A549 (cell line): Measurements from ENCODE around the gene AMN. TPM values are rescaled to one million over a fixed set of nuclear protein-coding genes. Genes with fewer than 3 reads are reported as not detected.

ENCODE experiments used
- ATAC-seq, 2 experiments: fragments of 200-7000 bp in 1 of 2; fragments of >200 bp in 1 of 2; cut with Nextera tagmentation in 1 of 2; cut with Tn5 transposase in 1 of 2; 3 replicates each; pipeline versions ENCODE4 v1.8.0 to v1.9.1; 2018 to 2020; ENCODE audit warnings: mild to moderate bottlenecking in 1 of 2, moderate library complexity in 1 of 2
- CTCF ChIA-PET: fragments of 300-600 bp; sonication (Branson Sonifier 250); formaldehyde crosslinking; extraction: SDS; loops from one replicate; lab custom pipeline; 2021; ENCODE audit warnings: antibody characterized with exemption, inconsistent platforms; lab: Yijun Ruan, JAX
- POLR2A ChIA-PET: fragments of 350-600 bp; formaldehyde crosslinking; extraction: SDS; loops from one replicate; lab custom pipeline; 2021; ENCODE audit warnings: antibody characterized with exemption, inconsistent platforms; lab: Yijun Ruan, JAX
- DNase-seq, 2 experiments: peaks; one replicate each; pipeline versions ENCODE4 v3.0.0 to v3.0.0-alpha.2; 2011 to 2016; ENCODE audit warnings: low read depth in 1 of 2, low spot score in 1 of 2
- FAIRE-seq: peaks from 2 replicates; lab custom pipeline; 2011; peaks lifted over from hg19 to GRCh38; lab: Jason Lieb, UNC
- H3K27ac ChIP-seq, 2 experiments: fragments of >200 bp; sonication (Bioruptor Twin); formaldehyde crosslinking; 3 replicates each; pipeline ENCODE4 v1.5.1; 2016 to 2017
- H3K4me1 ChIP-seq: fragments of >200 bp; sonication (Bioruptor Twin); formaldehyde crosslinking; 3 replicates; pipeline ENCODE4 v1.6.1; 2016
- H3K4me2 ChIP-seq: fragments of >200 bp; sonication (Bioruptor Twin); formaldehyde crosslinking; 3 replicates; pipeline ENCODE4 v1.6.1; 2016
- H3K4me3 ChIP-seq: fragments of >200 bp; sonication (Bioruptor Twin); formaldehyde crosslinking; 3 replicates; pipeline ENCODE4 v1.5.1; 2016
- H3K9me3 ChIP-seq: fragments of >200 bp; sonication (Bioruptor Twin); formaldehyde crosslinking; 3 replicates; pipeline ENCODE4 v1.6.1; 2016
- CHD2 ChIP-seq: fragments of 150-350 bp; IDR thresholded peaks from 2 replicates; pipeline ENCODE4 v1.6.1; 2014; ENCODE audit warnings: low read length; ENCODE audit not compliant: partially characterized antibody
- CHD4 ChIP-seq: fragments of 200-600 bp; sonication (generic); IDR thresholded peaks from 2 replicates; pipeline ENCODE4 v1.6.1; 2016; ENCODE audit warnings: antibody characterized with exemption, mild to moderate bottlenecking, borderline replicate concordance
- EHF ChIP-seq: fragments of 250-450 bp; sonication (Bioruptor Pico); IDR thresholded peaks from 2 replicates; pipeline ENCODE4 v1.5.0; 2020; ENCODE audit warnings: mild to moderate bottlenecking
- ESRRA ChIP-seq: fragments of 150-350 bp; IDR thresholded peaks from 2 replicates; pipeline ENCODE4 v1.6.1; 2014; ENCODE audit warnings: mild to moderate bottlenecking, low read length, borderline replicate concordance
- FOSB ChIP-seq: fragments of 250-450 bp; sonication (Bioruptor Pico); IDR thresholded peaks from 2 replicates; pipeline ENCODE4 v1.5.0; 2020; ENCODE audit warnings: mild to moderate bottlenecking, moderate library complexity
- HDAC2 ChIP-seq: fragments of 200-600 bp; sonication (generic); IDR thresholded peaks from 2 replicates; pipeline ENCODE4 v1.6.1; 2016
- HOXA7 ChIP-seq: fragments of 250-450 bp; sonication (Bioruptor Pico); IDR thresholded peaks from 2 replicates; pipeline ENCODE4 v1.5.0; 2020; ENCODE audit warnings: mild to moderate bottlenecking, moderate library complexity
- HOXB5 ChIP-seq: fragments of 250-450 bp; sonication (Bioruptor Pico); IDR thresholded peaks from 2 replicates; pipeline ENCODE4 v1.5.0; 2020; ENCODE audit warnings: mild to moderate bottlenecking, moderate library complexity
- JUNB ChIP-seq: fragments of >200 bp; sonication (Bioruptor Twin); formaldehyde crosslinking; IDR thresholded peaks from 2 replicates; pipeline ENCODE4 v1.6.1; 2016
- KDM1A ChIP-seq: fragments of 200-600 bp; sonication (generic); IDR thresholded peaks from 2 replicates; pipeline ENCODE4 v1.6.1; 2016; ENCODE audit warnings: low read depth, mild to moderate bottlenecking
- MAFK ChIP-seq: fragments of 450-650 bp; IDR thresholded peaks from 2 replicates; pipeline ENCODE4 v1.6.1; 2014; ENCODE audit not compliant: partially characterized antibody
- MYC ChIP-seq: IDR thresholded peaks from 2 replicates; pipeline ENCODE4 v1.6.1; 2012; ENCODE audit warnings: mild to moderate bottlenecking, inconsistent platforms, low read length, improper control_type of control experiment, borderline replicate concordance
- NFE2L2 ChIP-seq: fragments of 150-350 bp; conservative IDR thresholded peaks from 2 replicates; pipeline ENCODE4 v1.6.1; 2014; ENCODE audit warnings: low read length
- NPAS2 ChIP-seq: fragments of 250-450 bp; sonication (Bioruptor Pico); IDR thresholded peaks from 2 replicates; pipeline ENCODE4 v1.8.0; 2022; ENCODE audit warnings: mild to moderate bottlenecking, moderate library complexity, borderline replicate concordance
- RARB ChIP-seq: fragments of 250-450 bp; sonication (Bioruptor Pico); IDR thresholded peaks from 2 replicates; pipeline ENCODE4 v1.8.0; 2021; ENCODE audit warnings: mild to moderate bottlenecking, moderate library complexity
- RFX5 ChIP-seq: fragments of 450-650 bp; IDR thresholded peaks from 2 replicates; pipeline ENCODE4 v1.7.1; 2014; ENCODE audit warnings: antibody characterized with exemption, mild to moderate bottlenecking, moderate library complexity
- SMC3 ChIP-seq: fragments of >200 bp; sonication (Bioruptor Twin); formaldehyde crosslinking; IDR thresholded peaks from 3 replicates; pipeline ENCODE4 v1.6.1; 2018; ENCODE audit warnings: inconsistent platforms
- SREBF2 ChIP-seq: fragments of 450-650 bp; IDR thresholded peaks from 2 replicates; pipeline ENCODE4 v1.6.1; 2014; ENCODE audit warnings: mild to moderate bottlenecking, moderate library complexity
- TP53 ChIP-seq: fragments of 250-450 bp; sonication (Bioruptor Pico); IDR thresholded peaks from 2 replicates; pipeline ENCODE4 v1.5.0; 2021; ENCODE audit warnings: mild to moderate bottlenecking, moderate library complexity
- ZSCAN20 ChIP-seq: fragments of 250-450 bp; sonication (Bioruptor Pico); IDR thresholded peaks from 2 replicates; pipeline ENCODE4 v1.8.0; 2022; ENCODE audit warnings: mild to moderate bottlenecking, moderate library complexity
- WGBS: methylation state at CpG from one replicate; pipeline ENCODE4 v1.1.6; 2017; ENCODE audit errors: missing lambda C conversion rate; 5-methylcytosine and 5-hydroxymethylcytosine counted together
- polyA plus RNA-seq, 4 experiments: library from polyadenylated mRNA; depleted of rRNA in 3 of 4; stranded (reverse); fragments of >200 nt; fragmentation: RNase III in 1 of 4; extraction: RNeasy Plus Mini Kit Qiagen cat#74134 plus additional on column Dnase treatment in 1 of 4; gene quantifications; 2 replicates in 3 of 4; 3 replicates in 1 of 4; pipeline ENCODE4 v1.2.3, GENCODE V29; 2011 to 2017
- TF ChIP-seq, protein P1 (sequence below): fragments of 250-450 bp; sonication (Bioruptor Pico); IDR thresholded peaks from 2 replicates; pipeline ENCODE4 v1.5.0; 2021; ENCODE audit warnings: mild to moderate bottlenecking, moderate library complexity, borderline replicate concordance
- TF ChIP-seq, protein P2 (sequence below): fragments of 450-650 bp; IDR thresholded peaks from 2 replicates; pipeline ENCODE4 v1.6.1; 2014; ENCODE audit warnings: antibody characterized with exemption

AMN gene
- polyA plus RNA-seq, 2 of the 4 experiments (the other 2 are of a cell fraction) = 0.25 to 0.58 TPM

DNA sequence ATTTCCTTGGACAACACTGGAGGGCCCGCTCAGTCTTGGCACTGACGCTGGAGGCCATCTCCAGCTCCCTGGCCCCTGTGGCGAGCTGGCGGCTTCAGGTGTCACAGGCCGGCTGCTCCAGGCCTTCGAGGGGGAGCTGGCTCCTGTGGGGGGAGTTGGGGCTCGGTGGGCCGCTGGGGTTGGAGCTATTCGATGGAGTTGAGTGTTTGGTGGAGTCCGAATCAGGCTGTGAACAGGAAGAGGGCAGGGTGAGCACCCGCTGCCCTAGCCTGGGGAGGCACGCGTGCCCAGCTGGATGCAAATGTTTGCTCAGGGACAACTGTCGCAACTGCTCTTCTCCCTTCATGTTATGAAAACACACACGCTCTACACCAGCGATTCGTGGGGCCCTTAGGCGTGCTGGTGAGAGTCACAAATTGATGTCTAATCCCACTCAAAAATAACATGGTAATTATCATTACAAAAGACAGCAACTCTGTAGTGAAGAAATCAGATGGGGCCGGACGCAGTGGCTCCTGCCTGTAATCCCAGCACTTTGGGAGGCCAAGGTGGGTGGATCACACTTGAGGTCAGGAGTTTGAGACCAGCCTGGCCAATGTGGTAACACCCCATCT, 11.3 kb downstream of the AMN start:
- 94% methylated on average over 17 of the region's 20 CpGs for WGBS
- no peak for ATAC-seq
- TF ChIP-seq MYC (no peak), SMC3 (no peak), MAFK (no peak), EHF (CRISPR knock-in tag) (no peak), RARB (CRISPR knock-in tag) (no peak), JUNB (no peak)
- TF ChIP-seq, protein P1, sequence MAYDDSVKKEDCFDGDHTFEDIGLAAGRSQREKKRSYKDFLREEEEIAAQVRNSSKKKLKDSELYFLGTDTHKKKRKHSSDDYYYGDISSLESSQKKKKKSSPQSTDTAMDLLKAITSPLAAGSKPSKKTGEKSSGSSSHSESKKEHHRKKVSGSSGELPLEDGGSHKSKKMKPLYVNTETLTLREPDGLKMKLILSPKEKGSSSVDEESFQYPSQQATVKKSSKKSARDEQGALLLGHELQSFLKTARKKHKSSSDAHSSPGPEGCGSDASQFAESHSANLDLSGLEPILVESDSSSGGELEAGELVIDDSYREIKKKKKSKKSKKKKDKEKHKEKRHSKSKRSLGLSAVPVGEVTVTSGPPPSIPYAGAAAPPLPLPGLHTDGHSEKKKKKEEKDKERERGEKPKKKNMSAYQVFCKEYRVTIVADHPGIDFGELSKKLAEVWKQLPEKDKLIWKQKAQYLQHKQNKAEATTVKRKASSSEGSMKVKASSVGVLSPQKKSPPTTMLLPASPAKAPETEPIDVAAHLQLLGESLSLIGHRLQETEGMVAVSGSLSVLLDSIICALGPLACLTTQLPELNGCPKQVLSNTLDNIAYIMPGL (CRISPR knock-in tag) = no peak
- H3K27ac ChIP-seq = no peak overlapping the region
- FAIRE-seq = no peak
- H3K4me1 ChIP-seq = no peaks in the 10 kb centered on the region
- no peaks in the 10 kb centered on the region for H3K9me3 ChIP-seq
- POLR2A ChIA-PET = no interaction called here
- no peak for DNase-seq
- H3K4me2 ChIP-seq = no peak overlapping the region
- H3K4me3 ChIP-seq = no peak overlapping the region
- CTCF ChIA-PET = no interaction called here

DNA sequence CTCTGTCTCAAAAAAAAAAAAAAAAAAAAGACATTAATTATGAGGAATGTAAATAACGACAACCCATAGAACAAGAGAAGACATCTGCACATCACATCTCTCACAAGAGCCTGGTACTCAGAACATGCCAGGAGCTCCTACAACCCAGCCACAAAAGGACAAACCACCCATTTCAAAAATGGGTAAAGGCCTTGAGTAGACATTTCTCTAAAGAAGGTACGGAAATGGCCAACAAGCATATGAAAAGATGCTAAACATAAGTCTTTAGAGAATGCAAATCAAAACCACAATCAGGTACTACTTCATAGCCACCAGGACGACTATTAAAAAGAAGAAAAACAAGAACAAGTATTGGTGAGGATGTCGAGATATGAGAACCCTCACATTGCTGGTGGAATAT, 13.3 kb downstream of the AMN start:
- H3K4me1 ChIP-seq = no peaks in the 10 kb centered on the region
- no peak overlapping the region for H3K4me3 ChIP-seq
- no peak for FAIRE-seq
- ChIA-PET POLR2A (no interaction called here), CTCF (interaction anchor here (0.6 to 1.2 kb wide), 4 partner anchors 37 to 610 kb away, joined by 3 to 4 read pairs (median 4); no protein-coding TSS in a partner anchor)
- no peak overlapping the region for H3K27ac ChIP-seq
- H3K4me2 ChIP-seq = no peak overlapping the region
- H3K9me3 ChIP-seq = no peaks in the 10 kb centered on the region
- no peak for DNase-seq
- TF ChIP-seq HOXB5 (no peak), CHD2 (no peak), NPAS2 (CRISPR knock-in tag) (no peak), FOSB (no peak), CHD4 (no peak), NFE2L2 (no peak), ESRRA (no peak), KDM1A (no peak), RFX5 (no peak), TP53 (CRISPR knock-in tag) (no peak), SREBF2 (no peak), ZSCAN20 (no peak), MAFK (no peak), HDAC2 (no peak), HOXA7 (CRISPR knock-in tag) (no peak)
- TF ChIP-seq, protein P2, sequence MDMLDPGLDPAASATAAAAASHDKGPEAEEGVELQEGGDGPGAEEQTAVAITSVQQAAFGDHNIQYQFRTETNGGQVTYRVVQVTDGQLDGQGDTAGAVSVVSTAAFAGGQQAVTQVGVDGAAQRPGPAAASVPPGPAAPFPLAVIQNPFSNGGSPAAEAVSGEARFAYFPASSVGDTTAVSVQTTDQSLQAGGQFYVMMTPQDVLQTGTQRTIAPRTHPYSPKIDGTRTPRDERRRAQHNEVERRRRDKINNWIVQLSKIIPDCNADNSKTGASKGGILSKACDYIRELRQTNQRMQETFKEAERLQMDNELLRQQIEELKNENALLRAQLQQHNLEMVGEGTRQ = no peak
- 90% methylated on average over 4 of the region's 4 CpGs for WGBS
- no peak for ATAC-seq
